Epithelial cell of esophagus (primary cell): ENCODE measurements around the gene CBFA2T3.

Experiments
- DNase-seq: peaks from one replicate; pipeline ENCODE4 v3.0.0; 2010; ENCODE audit warnings: low read depth
- H3K4me3 ChIP-seq: 2 replicates; pipeline ENCODE4 v1.5.1; 2011; ENCODE audit warnings: mild to moderate bottlenecking, low read length, control low read depth
- TF ChIP-seq, protein P1 (sequence below): IDR thresholded peaks from 2 replicates; pipeline ENCODE4 v1.5.1; 2011; ENCODE audit warnings: low read depth, mild to moderate bottlenecking, low read length, control low read depth, inconsistent platforms; ENCODE audit not compliant: insufficient read depth; ENCODE audit errors: missing control alignments

CBFA2T3 gene

DNA sequence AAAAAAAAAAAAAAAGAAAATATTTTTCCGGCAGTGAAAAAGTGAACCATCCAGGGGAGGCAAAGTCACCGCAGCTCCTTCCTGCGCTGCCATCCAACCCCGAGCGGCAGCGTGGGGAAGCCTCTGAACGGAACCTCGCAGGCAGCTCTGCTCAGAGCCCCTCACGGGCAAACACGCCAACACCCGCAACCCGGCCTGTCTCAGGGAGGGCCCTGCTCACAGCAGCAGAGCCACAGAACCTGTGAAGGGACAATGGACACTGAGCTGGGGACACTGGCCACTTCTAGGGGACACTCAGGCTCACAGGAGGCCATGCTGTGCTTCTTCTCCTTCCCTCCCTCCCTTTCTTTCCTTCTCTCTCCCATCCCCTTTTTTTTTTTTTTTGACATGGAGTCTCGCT lies 143.9 kb downstream of the CBFA2T3 start:
- H3K4me3 ChIP-seq: no peak overlapping the region
- no peak for DNase-seq
- TF ChIP-seq, protein P1, sequence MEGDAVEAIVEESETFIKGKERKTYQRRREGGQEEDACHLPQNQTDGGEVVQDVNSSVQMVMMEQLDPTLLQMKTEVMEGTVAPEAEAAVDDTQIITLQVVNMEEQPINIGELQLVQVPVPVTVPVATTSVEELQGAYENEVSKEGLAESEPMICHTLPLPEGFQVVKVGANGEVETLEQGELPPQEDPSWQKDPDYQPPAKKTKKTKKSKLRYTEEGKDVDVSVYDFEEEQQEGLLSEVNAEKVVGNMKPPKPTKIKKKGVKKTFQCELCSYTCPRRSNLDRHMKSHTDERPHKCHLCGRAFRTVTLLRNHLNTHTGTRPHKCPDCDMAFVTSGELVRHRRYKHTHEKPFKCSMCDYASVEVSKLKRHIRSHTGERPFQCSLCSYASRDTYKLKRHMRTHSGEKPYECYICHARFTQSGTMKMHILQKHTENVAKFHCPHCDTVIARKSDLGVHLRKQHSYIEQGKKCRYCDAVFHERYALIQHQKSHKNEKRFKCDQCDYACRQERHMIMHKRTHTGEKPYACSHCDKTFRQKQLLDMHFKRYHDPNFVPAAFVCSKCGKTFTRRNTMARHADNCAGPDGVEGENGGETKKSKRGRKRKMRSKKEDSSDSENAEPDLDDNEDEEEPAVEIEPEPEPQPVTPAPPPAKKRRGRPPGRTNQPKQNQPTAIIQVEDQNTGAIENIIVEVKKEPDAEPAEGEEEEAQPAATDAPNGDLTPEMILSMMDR: no peak

DNA sequence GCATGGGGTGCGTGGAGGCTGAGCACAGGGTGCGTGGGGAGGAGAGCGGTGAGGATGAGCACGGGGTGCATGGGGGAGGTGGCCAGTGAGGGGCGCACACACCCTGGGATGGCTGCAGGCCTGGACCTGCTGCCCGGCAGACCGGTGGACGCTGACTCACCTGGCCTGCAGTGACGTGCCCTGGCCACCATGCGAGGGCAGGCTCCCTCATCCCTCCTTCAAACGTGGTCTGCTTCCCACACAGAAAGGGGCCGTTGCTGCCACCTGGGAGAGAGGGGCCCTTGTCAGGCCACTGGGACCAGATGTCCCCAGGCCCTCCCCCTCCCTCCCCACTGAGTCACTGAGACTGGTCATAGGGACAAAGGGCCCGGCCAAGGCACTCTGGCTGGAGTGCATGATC lies 145.2 kb downstream of the CBFA2T3 start:
- TF ChIP-seq, protein P1: no peak
- no peak overlapping the region for H3K4me3 ChIP-seq
- DNase-seq: peak; percentile 49

DNA sequence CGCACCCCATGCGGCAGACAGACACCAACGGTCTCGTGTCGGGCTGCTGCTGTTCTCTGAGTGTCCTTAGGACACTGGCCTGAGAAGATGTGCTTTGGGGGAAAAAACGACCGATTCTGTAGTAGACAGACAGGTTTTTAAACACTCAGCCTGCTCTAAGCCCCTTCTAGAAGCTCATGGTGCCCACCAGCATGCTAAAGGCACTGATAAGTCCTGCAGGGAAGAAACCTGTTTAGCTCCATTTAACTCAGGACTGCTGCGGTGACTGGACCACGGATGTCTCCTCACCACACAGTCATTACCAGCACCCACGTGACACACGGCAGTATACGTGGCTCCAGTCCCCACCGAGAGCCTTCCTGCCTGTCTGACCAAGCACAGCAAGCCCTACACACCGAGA lies 146.2 kb downstream of the CBFA2T3 start:
- DNase-seq: no peak
- TF ChIP-seq, protein P1: no peak
- H3K4me3 ChIP-seq: no peak overlapping the region

DNA sequence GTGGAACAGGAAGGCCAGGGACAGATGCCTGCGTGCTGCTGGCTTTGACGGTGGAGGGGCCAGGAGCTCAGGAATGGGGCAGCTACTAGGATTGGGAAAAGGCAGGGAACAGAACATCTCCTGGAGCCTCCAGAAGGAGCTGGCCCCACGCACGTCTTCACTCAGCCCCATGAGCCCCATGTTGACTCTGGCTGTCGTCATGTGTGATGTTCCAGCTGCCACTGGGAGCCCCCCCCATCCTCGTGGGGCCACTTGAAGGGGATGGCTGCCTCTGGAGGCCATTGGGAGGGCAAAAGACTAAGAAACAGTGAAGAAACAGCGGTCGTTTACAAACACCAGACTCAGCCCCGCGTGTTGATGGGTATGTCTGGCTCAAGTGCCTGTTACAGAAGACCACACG lies 146.7 kb downstream of the CBFA2T3 start:
- DNase-seq: no peak
- H3K4me3 ChIP-seq: no peak overlapping the region
- TF ChIP-seq, protein P1: no peak

DNA sequence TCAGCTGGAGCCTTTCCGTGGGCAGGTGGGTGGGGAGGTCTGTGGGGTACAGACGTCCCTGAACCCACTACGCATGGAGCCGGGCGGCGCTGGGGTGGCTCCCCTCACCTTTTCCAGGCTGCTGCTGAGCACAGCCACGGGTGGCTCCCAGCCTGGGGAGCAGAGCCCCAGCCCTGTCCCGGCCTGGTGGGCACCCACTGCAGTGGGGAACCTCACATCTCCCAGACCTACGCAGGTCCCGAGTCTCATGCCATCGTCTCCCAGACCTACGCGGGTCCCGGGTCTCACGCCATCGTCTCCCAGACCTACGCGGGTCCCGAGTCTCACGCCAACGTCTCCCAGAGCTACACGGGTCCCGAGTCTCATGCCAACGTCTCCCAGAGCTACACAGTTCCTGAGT lies 148.3 kb downstream of the CBFA2T3 start:
- TF ChIP-seq, protein P1: no peak
- no peak for DNase-seq
- no peak overlapping the region for H3K4me3 ChIP-seq

DNA sequence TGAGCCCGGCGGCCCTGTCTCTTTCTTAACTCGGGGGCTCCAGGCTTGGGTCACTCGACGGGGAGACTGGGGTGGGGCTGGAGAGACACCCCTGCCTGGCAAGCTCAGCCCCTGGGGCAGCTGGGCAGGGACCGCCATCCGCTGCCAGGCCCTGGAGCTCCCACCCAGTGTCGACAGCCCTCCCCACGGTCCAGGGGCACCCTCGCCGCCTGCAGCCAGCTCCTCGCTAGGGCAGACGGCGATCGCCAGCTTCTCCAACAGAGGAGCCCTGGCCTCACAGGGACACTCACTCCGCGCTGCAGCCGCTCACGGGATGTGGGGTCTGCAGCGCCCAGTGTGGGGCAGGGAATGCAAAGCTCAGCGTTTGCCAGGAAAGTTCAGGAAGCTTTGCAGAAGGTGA lies 149.3 kb downstream of the CBFA2T3 start:
- TF ChIP-seq, protein P1: no peak
- H3K4me3 ChIP-seq: no peak overlapping the region
- DNase-seq: no peak

DNA sequence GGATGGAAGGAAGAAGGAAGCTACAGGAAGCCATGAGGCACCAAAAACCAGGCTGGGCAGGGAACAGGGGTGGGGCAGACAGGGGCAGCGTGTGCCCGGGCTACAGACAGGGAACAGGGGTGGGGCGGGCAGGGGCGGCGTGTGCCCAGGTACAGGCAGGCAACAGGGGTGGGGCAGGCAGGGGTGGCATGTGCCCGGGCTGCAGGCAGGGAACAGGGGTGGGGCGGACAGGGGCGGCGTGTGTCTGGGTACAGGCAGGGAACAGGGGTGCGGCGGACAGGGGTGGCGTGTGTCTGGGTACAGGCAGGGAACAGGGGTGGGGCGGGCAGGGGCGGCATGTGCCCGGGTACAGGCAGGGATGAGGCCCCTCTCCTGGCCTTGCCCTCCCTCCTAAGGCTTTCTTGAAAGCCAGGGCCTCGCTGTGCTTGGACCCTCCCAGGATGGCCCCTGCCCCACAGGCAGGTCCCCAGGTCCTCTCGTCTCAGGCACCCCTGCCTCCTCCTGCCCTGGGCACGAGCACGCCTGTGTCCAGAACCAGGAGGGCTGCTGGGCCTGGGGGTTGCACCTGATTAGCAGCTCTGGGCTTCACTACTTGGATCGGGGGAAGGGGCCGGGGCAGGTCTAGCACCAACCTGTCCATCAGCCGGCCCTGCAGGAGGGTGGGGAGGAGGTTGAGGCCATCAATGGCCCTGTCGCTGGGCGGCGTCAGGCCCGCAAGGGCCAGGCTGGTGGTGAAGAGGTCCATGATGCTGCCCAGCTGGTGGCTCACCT lies 150.8 kb downstream of the CBFA2T3 start:
- TF ChIP-seq, protein P1: no peak
- DNase-seq: peak; percentile 24
- no peak overlapping the region for H3K4me3 ChIP-seq
